ENCODE data around the gene ZFYVE28.

The ZFYVE28 gene

GRCh38 chr4:2427383-2428334 lies 9.2 kb upstream of the ZFYVE28 start:
- DNase-seq = no peak

- no peak for DNase-seq
Measured at GRCh38 chr4:2426711-2427275, 8.3 kb upstream of the ZFYVE28 start.

- no peak for DNase-seq
Measured at GRCh38 chr4:2426069-2426397, 7.6 kb upstream of the ZFYVE28 start.

DNA sequence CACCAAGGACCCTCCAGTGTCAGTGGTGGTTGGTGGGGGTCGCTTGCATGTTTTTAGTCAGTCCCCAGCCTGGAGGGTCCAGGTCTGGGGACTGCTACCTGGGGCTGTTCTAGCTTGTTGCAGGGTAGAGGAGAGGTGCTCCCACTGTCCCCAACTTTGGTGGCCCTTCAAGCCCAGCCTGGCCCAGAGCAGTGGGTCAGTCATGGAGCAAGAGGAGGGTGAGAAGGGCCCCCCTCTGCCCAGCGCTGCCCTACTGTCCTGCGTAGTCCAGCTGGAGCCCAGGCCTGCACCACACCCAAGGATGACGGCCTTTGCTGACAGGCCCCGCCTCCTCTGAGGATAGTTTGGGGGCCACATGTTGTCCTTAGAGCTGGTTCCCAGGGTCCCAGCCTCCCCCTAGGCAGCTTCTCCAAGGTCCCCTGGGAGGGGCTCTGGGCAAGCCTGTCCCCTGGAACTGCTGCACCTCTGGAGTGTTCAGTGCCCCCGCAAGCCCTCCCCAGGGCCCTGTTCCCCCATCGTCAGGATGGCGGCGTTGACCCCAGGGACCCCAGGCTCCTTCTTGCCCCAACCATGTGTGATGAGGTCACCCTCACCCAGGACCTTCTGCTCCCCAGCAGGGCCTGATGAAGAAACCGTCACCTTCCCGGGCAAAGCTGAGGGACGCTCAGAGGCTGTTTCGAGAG lies 7.1 kb upstream of the ZFYVE28 start:
- DNase-seq = no peak

- DNase-seq = no peak
Measured at GRCh38 chr4:2424581-2424980, 6.1 kb upstream of the ZFYVE28 start.

- DNase-seq = no peak
Measured at GRCh38 chr4:2423695-2424094, 5.2 kb upstream of the ZFYVE28 start.

DNA sequence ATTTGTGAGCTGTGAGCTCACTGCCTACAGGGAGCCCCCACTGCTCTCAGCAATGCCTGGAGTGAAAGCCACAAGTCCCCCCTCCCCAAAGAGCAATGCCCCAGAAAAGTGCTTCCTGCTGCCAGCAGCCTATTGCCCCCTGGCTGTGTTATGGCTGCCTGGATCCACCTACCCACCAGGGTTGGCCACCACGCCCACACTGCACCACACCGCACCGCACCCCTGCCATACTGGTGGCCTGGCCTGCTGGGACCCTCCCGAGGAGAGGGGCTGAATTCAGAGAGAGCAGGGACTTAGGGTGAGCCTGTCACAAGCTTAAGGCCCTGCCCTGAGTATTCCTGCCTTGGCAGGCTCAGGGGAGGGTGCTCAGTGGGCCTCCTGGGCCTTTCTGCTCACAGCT lies 4.6 kb upstream of the ZFYVE28 start:
- no peak for DNase-seq

DNA sequence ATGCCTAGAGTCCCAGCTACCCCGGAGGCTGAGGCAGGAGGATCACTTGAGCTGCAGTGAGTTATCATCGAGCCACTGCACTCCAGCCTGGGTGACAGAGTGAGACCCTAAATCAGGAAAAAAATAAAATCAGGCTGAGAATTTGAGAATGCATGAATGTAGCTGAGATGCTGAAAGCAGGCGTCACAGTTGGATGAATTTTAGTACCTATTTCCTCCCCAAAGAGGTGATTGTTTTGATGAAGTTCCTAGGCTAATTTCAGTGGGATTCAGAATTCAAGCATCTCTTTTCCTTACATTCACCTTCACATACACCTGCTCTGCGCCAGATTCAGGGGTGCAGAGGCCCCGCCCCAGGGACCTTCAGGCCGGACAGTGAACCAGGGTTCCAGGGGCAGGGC lies 3.5 kb upstream of the ZFYVE28 start:
- DNase-seq = no peak

DNA sequence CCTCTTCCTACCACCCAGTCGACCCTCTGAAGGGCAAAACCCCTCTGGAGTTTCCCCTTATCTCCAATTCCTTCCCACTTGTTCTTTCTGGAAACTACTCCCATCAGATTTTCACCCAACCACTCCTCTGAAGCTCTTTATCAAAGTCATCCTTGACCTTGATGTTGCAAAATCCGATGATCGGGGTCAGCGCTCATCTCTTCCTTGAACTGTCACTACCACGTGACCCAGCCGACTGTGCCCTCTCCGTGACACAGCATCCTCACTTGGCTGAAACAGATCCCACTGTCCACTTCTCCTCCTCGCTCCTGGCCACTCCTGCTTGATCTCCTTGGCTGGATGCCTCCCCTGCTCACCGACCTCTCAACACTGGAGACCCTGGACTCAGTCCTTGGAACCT lies 1.4 kb upstream of the ZFYVE28 start:
- DNase-seq = no peak

GRCh38 chr4:2418650-2419571 lies 466 bp upstream of the ZFYVE28 start, which contains the start of gene CFAP99:
CFAP99 (plus strand) TSS chr4:2418955.
- peak; percentile 97 to 99 (median 97) for DNase-seq

DNA sequence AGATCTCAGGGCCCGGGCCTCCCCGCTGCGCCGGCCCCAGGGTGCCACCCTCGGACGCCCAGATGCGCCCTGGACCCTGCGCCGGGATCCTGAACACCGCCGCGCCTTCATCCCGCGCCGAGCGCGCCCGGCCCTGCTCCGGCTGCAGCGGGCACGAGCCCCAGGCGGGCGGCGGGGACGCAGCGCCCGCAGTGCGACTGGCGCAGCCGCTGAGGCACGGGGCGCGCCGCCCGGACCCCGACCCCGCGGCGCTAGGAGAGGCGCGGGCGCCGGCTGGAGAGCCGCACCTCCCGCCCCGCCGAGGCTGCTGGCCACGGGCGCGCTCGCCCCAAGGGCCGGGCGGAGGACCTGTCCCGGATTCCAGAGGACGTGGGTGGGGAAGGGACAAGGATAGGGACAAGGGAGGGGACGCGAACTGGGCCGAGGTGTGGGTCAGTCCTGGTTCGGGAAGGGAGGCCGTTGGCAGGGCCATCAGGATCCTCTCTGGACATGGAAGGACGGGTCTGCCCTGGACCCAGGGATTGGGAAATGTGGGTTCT lies 1.1 kb downstream of the ZFYVE28 start:
- peak in 2 of 3 experiments; percentile 34 to 38 for DNase-seq

GRCh38 chr4:2416564-2417225 lies 1.8 kb downstream of the ZFYVE28 start:
- DNase-seq = peak in 1 of 3 experiments; percentile 20

DNA sequence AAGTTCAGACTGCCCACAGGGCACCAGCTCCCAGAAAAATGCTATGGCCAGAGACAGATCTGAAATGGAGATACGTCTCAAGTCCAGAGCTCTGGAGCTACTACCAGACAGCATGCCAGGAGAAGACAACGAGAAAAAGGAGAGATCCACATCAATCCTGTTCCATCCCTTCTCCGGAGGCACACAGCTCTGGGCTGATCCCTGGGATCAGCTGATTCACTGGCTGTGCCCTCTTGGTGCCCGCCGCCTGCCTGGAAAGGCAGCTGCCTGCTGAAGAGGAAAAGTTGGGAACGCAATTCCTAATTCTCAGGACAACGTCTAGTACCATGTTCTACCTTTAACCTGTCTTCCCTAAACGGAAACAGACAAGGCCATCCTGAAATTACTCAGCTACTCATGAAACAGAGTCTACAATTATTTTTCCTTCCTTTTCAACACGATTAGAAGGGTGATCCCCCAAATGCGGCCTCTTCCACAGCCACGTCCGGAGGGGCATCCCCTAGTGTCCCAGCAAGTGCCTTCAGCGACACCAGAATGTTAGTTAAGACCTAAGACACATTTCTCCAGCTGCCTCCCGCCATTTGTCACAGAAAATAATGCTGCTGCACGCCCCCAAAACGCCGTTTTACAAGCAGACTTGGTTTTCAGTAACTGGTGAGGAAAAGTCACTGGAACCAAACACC lies 2.4 kb downstream of the ZFYVE28 start:
- DNase-seq = no peak

DNA sequence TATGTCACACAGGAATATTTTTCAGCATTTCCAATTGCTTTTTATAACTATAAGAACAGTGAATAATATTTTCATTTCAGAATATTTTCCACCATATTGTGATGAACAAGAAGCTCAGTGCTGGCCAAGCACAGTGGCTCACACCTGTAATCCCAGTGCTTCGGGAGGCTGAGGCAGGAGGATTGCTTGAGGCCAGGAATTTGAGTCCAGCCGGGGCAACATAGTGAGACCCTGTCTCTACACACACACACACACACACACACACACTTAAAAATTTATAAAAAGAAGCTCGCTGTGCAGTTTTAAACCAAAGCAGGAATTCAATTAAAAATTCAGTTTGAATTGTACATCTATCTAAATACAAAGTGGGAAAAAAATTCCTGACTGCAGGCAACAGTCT lies 3.2 kb downstream of the ZFYVE28 start:
- DNase-seq = no peak

- DNase-seq = no peak
Measured at GRCh38 chr4:2413821-2414610, 4.4 kb downstream of the ZFYVE28 start.

DNA sequence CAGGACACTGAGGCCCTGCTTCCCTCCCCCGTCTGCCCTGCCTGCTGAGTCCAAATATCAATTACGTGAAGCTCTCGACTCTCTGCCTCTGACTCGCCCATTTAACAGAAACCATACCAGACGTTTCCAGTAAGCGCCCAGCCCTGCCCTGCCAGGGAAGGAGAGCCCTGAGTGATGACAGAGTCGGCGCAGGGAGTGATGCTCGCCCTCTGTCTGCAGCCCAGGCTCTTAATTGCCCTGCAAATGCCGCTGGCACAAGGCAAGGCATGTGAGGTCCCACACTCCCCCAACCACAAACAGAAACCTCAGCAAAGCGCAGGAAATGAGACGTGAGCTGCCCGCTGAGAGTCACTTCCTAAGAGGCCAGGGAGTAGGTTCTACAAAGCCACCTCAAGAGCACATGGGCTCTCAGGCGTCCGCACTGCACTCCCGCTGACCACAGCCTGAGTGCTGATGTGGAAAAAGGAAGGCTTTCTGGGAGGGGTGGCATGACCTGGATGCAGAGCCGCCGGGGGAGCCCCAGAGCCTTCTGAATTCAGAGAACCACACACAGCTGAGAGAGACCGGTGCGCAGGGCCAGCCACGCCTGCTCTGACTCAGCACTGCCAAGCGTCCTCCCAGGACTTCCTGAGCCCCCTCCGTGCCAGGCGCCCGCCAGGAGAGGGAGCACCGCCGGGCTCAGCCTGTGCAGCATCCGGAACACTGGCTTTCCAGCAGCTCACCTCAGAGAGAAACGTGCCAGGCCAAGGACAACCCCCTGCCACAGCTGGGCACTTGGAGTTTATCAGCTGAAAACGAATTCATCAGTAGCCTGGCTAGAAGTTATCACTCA lies 5.3 kb downstream of the ZFYVE28 start:
- peak; percentile 60 to 96 (median 92) for DNase-seq

DNA sequence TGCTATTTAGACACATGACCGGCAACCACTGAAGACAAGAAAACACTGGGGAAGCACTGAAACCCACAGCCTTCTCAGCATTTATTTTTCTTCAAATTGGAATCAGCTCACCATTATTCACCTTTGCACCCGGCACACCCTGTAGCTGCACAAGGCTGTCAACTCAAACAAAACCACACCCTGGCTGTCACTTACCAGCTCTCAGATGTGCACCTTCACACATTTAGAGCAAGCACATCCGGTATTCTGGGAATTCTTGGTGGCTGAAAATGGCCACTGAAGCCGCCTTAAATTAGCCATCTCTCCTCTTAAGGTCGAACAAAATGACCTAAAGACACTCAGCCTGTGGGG lies 5.9 kb downstream of the ZFYVE28 start:
- peak in 2 of 3 experiments; percentile 49 to 72 for DNase-seq

GRCh38 chr4:2411786-2412510 lies 6.5 kb downstream of the ZFYVE28 start:
- no peak for DNase-seq

DNA sequence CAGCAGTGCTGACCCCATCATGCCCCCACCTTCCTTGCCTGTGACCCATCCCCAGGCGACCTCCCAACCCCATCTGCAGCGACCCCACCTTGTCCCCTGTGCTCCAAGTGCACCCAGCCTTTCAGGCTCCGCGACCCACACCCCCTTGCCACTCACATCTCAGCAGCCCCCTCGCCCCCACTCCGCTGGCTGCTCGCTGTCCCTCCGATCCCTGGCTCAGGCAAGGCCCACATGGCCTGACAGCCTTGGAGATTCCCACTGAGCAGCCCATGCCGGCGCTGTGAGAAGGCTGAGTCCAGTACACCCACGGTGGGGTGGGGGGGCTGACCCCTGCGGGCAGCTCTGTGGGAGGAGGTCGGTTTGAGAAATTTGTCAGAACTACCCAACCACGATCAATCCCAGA lies 9.1 kb downstream of the ZFYVE28 start:
- DNase-seq = no peak
